GM23338 (cell line): ENCODE results near the gene OR5K2. TPM values are rescaled to one million over a fixed set of nuclear protein-coding genes. Genes with fewer than 3 reads are reported as not detected.

Experiments
- ATAC-seq: fragments of 200-7000 bp; cut with Tn5 transposase; 3 replicates; pipeline ENCODE4 v1.9.1; 2020
- DNase-seq: peaks from one replicate; pipeline ENCODE4 v3.0.0-alpha.2; 2015; ENCODE audit warnings: low spot score
- H2AFZ ChIP-seq: fragments of 200-600 bp; sonication (generic); 2 replicates; pipeline ENCODE4 v1.8.0; 2016; ENCODE audit warnings: antibody characterized with exemption, mild to moderate bottlenecking, moderate library complexity
- H3F3A ChIP-seq: fragments of 200-600 bp; sonication (generic); replicated peaks from 2 replicates; pipeline ENCODE4 v1.8.0; 2017; ENCODE audit warnings: antibody characterized with exemption, mixed run types, low read depth
- H3K27ac ChIP-seq: fragments of 200-600 bp; sonication (generic); 2 replicates; pipeline ENCODE4 v1.6.1; 2016; ENCODE audit warnings: low read depth
- H3K27me3 ChIP-seq: fragments of 200-600 bp; sonication (generic); 2 replicates; pipeline ENCODE4 v1.8.0; 2016; ENCODE audit warnings: mild to moderate bottlenecking, mixed run types, moderate library complexity; ENCODE audit not compliant: insufficient read depth
- H3K36me3 ChIP-seq: fragments of 200-600 bp; sonication (generic); 2 replicates; pipeline ENCODE4 v1.8.0; 2016; ENCODE audit warnings: mild to moderate bottlenecking; ENCODE audit not compliant: insufficient read depth
- H3K4me1 ChIP-seq: fragments of 200-600 bp; sonication (generic); 2 replicates; pipeline ENCODE4 v1.8.0; 2016; ENCODE audit warnings: mild to moderate bottlenecking, moderate library complexity; ENCODE audit not compliant: insufficient read depth
- H3K4me2 ChIP-seq: fragments of 200-600 bp; sonication (generic); 2 replicates; pipeline ENCODE4 v1.7.1; 2017; ENCODE audit warnings: mixed run types
- H3K4me3 ChIP-seq: fragments of 200-600 bp; sonication (generic); 2 replicates; pipeline ENCODE4 v1.6.1; 2016; ENCODE audit warnings: mixed run types
- H3K79me2 ChIP-seq: fragments of 200-600 bp; sonication (generic); replicated peaks from 2 replicates; pipeline ENCODE4 v1.8.0; 2017; ENCODE audit warnings: mild to moderate bottlenecking; ENCODE audit not compliant: insufficient read depth
- H3K9me2 ChIP-seq: fragments of 200-600 bp; sonication (generic); 2 replicates; pipeline ENCODE4 v1.8.0; 2017; ENCODE audit not compliant: insufficient read depth
- H4K20me1 ChIP-seq: fragments of 200-600 bp; sonication (generic); replicated peaks from 2 replicates; pipeline ENCODE4 v1.8.0; 2017; ENCODE audit warnings: mild to moderate bottlenecking; ENCODE audit not compliant: insufficient read depth
- H3K27ac Mint-ChIP-seq: 2 replicates; pipeline ENCODE4 v1.8.0; 2020; ENCODE audit warnings: inconsistent platforms, mild to moderate bottlenecking, moderate library complexity, mixed read lengths
- H3K27me3 Mint-ChIP-seq: 3 replicates; pipeline ENCODE4 v1.8.0; 2022; ENCODE audit warnings: low read depth, mild to moderate bottlenecking, moderate library complexity, mixed read lengths, inconsistent platforms; ENCODE audit not compliant: insufficient read depth, poor library complexity
- H3K36me3 Mint-ChIP-seq: 3 replicates; pipeline ENCODE4 v1.8.0; 2021; ENCODE audit warnings: low read depth, mild to moderate bottlenecking, inconsistent platforms, moderate library complexity, mixed read lengths
- H3K4me1 Mint-ChIP-seq: 3 replicates; pipeline ENCODE4 v1.8.0; 2020; ENCODE audit warnings: mild to moderate bottlenecking, inconsistent platforms, mixed read lengths
- H3K4me3 Mint-ChIP-seq: 3 replicates; pipeline ENCODE4 v1.8.0; 2021; ENCODE audit warnings: moderate library complexity, mild to moderate bottlenecking, inconsistent platforms, mixed read lengths
- H3K9me3 Mint-ChIP-seq: 3 replicates; pipeline ENCODE4 v1.8.0; 2020; ENCODE audit warnings: moderate library complexity, mild to moderate bottlenecking, inconsistent platforms, mixed read lengths
- EZH2 ChIP-seq: fragments of 200-600 bp; sonication (generic); IDR thresholded peaks from one replicate; pipeline ENCODE4 v1.8.0; 2017; ENCODE audit warnings: antibody characterized with exemption, mild to moderate bottlenecking, low read depth; ENCODE audit not compliant: unreplicated experiment
- EZH2phosphoT487 ChIP-seq: fragments of 200-600 bp; sonication (generic); IDR thresholded peaks from one replicate; pipeline ENCODE4 v1.8.1; 2018; ENCODE audit warnings: antibody characterized with exemption; ENCODE audit not compliant: unreplicated experiment
- JUNB ChIP-seq: IDR thresholded peaks from one replicate; pipeline ENCODE4 v1.6.1; 2016; ENCODE audit warnings: antibody characterized with exemption; ENCODE audit not compliant: unreplicated experiment
- NANOG ChIP-seq: IDR thresholded peaks from 2 replicates; pipeline ENCODE4 v1.6.1; 2016; ENCODE audit warnings: antibody characterized with exemption, borderline replicate concordance
- POLR2AphosphoS5 ChIP-seq: IDR thresholded peaks from 2 replicates; pipeline ENCODE4 v1.6.1; 2016; ENCODE audit warnings: antibody characterized with exemption, low read depth
- STAT1 ChIP-seq: IDR thresholded peaks from one replicate; pipeline ENCODE4 v1.6.1; 2016; ENCODE audit warnings: antibody characterized with exemption; ENCODE audit not compliant: unreplicated experiment
- ZNF114 ChIP-seq: fragments of 250-450 bp; sonication (Bioruptor Pico); IDR thresholded peaks from 2 replicates; pipeline ENCODE4 v1.5.0; 2020; ENCODE audit warnings: mild to moderate bottlenecking, moderate library complexity
- polyA plus RNA-seq: library from polyadenylated mRNA; unstranded; fragments of >200 nt; fragmentation: Nextera tagmentation; extraction: Ambion mirVana; gene quantifications from 2 replicates; pipeline ENCODE4 v1.2.1, GENCODE V29; 2016
- total RNA-seq: library from RNA; depleted of rRNA; stranded (reverse); fragments of >200 nt; shearing (Covaris generic); gene quantifications from 2 replicates; pipeline ENCODE4 v1.2.3, GENCODE V29; 2014
- TF ChIP-seq, protein P1 (sequence below): fragments of 250-450 bp; sonication (Bioruptor Pico); IDR thresholded peaks from 2 replicates; pipeline ENCODE4 v1.5.0; 2020; ENCODE audit warnings: mild to moderate bottlenecking, moderate library complexity
- TF ChIP-seq, protein P2 (sequence below): IDR thresholded peaks from 2 replicates; pipeline ENCODE4 v1.6.1; 2016; ENCODE audit warnings: antibody characterized with exemption
- TF ChIP-seq, protein P3 (sequence below): IDR thresholded peaks from one replicate; pipeline ENCODE4 v1.6.1; 2018; ENCODE audit warnings: antibody characterized with exemption; ENCODE audit not compliant: unreplicated experiment
- TF ChIP-seq, protein P4 (sequence below), 2 experiments: fragments of 200-600 bp in 1 of 2; sonication (generic) in 1 of 2; conservative IDR thresholded peaks; 2 replicates each; pipeline versions ENCODE4 v1.5.1 to v1.6.1; 2016 to 2017; ENCODE audit warnings: antibody characterized with exemption in 2 of 2, low read depth in 2 of 2, mild to moderate bottlenecking in 2 of 2, moderate library complexity in 1 of 2

The OR5K2 gene
- total and polyA plus RNA-seq, 2 experiments from 2014 or later = not detected

DNA sequence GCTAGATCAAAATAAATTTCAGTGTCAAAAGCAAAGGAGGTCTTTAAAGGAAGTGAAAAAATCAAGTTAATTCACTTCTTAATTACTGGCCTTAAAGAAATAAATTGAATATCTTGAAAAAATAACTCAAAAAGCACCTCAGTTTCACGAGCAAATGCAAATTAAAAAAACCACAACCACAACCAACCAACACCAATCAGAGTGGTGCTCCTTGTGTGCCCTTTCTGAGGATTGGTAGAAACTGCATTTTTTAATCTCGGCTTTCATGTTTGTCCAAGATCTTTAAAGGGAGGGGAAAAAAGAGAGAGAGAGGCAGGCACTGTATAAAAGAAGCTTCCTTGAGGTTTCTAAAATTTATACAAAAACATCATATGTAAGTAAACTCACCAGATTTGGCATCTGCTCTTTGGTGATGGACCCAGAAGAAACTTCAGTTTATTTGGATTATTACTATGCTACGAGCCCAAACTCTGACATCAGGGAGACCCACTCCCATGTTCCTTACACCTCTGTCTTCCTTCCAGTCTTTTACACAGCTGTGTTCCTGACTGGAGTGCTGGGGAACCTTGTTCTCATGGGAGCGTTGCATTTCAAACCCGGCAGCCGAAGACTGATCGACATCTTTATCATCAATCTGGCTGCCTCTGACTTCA is 34.3 kb downstream of the OR5K2 start, which contains the start of gene GPR15:
GPR15 (plus strand) TSS at position 357 of the 653 bp plus-strand sequence; CDS start at position 413, 56 bp downstream.
- Histone ChIP-seq H2AFZ (peak within 1 kb of the TSS; percentile 52; the same call in 1 of the 2 replicates), H4K20me1 (no peaks in the 10 kb centered on the region), H3K4me3 (no peak within 1 kb of the TSS), H3F3A (no peaks in the 10 kb centered on the region), H3K27me3 (no peaks in the 10 kb centered on the region), H3K27ac (no peak within 1 kb of the TSS), H3K79me2 (no peaks in the 10 kb centered on the region), H3K4me2 (no peak within 1 kb of the TSS), H3K36me3 (no peaks in the 10 kb centered on the region), H3K9me2 (no peaks in the 10 kb centered on the region), H3K4me1 (no peaks in the 10 kb centered on the region)
- Mint-ChIP-seq H3K27ac (no peak within 1 kb of the TSS), H3K27me3 (peaks cover 2% of the 10 kb centered on the region), H3K36me3 (no peaks in the 10 kb centered on the region), H3K4me1 (peaks cover 3% of the 10 kb centered on the region; the same call in 2 of the 3 replicates), H3K9me3 (no peaks in the 10 kb centered on the region), H3K4me3 (no peak within 1 kb of the TSS)
- TF ChIP-seq STAT1 (no peak), POLR2AphosphoS5 (no peak), EZH2phosphoT487 (no peak), ZNF114 (CRISPR knock-in tag) (no peak), EZH2 (no peak), JUNB (no peak), NANOG (no peak)
- TF ChIP-seq, protein P1, sequence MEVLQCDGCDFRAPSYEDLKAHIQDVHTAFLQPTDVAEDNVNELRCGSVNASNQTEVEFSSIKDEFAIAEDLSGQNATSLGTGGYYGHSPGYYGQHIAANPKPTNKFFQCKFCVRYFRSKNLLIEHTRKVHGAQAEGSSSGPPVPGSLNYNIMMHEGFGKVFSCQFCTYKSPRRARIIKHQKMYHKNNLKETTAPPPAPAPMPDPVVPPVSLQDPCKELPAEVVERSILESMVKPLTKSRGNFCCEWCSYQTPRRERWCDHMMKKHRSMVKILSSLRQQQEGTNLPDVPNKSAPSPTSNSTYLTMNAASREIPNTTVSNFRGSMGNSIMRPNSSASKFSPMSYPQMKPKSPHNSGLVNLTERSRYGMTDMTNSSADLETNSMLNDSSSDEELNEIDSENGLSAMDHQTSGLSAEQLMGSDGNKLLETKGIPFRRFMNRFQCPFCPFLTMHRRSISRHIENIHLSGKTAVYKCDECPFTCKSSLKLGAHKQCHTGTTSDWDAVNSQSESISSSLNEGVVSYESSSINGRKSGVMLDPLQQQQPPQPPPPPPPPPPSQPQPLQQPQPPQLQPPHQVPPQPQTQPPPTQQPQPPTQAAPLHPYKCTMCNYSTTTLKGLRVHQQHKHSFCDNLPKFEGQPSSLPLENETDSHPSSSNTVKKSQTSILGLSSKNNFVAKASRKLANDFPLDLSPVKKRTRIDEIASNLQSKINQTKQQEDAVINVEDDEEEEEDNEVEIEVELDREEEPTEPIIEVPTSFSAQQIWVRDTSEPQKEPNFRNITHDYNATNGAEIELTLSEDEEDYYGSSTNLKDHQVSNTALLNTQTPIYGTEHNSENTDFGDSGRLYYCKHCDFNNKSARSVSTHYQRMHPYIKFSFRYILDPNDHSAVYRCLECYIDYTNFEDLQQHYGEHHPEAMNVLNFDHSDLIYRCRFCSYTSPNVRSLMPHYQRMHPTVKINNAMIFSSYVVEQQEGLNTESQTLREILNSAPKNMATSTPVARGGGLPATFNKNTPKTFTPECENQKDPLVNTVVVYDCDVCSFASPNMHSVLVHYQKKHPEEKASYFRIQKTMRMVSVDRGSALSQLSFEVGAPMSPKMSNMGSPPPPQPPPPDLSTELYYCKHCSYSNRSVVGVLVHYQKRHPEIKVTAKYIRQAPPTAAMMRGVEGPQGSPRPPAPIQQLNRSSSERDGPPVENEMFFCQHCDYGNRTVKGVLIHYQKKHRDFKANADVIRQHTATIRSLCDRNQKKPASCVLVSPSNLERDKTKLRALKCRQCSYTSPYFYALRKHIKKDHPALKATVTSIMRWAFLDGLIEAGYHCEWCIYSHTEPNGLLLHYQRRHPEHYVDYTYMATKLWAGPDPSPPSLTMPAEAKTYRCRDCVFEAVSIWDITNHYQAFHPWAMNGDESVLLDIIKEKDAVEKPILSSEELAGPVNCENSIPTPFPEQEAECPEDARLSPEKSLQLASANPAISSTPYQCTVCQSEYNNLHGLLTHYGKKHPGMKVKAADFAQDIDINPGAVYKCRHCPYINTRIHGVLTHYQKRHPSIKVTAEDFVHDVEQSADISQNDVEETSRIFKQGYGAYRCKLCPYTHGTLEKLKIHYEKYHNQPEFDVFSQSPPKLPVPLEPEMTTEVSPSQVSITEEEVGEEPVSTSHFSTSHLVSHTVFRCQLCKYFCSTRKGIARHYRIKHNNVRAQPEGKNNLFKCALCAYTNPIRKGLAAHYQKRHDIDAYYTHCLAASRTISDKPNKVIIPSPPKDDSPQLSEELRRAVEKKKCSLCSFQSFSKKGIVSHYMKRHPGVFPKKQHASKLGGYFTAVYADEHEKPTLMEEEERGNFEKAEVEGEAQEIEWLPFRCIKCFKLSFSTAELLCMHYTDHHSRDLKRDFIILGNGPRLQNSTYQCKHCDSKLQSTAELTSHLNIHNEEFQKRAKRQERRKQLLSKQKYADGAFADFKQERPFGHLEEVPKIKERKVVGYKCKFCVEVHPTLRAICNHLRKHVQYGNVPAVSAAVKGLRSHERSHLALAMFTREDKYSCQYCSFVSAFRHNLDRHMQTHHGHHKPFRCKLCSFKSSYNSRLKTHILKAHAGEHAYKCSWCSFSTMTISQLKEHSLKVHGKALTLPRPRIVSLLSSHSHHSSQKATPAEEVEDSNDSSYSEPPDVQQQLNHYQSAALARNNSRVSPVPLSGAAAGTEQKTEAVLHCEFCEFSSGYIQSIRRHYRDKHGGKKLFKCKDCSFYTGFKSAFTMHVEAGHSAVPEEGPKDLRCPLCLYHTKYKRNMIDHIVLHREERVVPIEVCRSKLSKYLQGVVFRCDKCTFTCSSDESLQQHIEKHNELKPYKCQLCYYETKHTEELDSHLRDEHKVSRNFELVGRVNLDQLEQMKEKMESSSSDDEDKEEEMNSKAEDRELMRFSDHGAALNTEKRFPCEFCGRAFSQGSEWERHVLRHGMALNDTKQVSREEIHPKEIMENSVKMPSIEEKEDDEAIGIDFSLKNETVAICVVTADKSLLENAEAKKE (CRISPR knock-in tag) = no peak
- TF ChIP-seq, protein P2, sequence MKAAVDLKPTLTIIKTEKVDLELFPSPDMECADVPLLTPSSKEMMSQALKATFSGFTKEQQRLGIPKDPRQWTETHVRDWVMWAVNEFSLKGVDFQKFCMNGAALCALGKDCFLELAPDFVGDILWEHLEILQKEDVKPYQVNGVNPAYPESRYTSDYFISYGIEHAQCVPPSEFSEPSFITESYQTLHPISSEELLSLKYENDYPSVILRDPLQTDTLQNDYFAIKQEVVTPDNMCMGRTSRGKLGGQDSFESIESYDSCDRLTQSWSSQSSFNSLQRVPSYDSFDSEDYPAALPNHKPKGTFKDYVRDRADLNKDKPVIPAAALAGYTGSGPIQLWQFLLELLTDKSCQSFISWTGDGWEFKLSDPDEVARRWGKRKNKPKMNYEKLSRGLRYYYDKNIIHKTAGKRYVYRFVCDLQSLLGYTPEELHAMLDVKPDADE = no peak
- TF ChIP-seq, protein P3, sequence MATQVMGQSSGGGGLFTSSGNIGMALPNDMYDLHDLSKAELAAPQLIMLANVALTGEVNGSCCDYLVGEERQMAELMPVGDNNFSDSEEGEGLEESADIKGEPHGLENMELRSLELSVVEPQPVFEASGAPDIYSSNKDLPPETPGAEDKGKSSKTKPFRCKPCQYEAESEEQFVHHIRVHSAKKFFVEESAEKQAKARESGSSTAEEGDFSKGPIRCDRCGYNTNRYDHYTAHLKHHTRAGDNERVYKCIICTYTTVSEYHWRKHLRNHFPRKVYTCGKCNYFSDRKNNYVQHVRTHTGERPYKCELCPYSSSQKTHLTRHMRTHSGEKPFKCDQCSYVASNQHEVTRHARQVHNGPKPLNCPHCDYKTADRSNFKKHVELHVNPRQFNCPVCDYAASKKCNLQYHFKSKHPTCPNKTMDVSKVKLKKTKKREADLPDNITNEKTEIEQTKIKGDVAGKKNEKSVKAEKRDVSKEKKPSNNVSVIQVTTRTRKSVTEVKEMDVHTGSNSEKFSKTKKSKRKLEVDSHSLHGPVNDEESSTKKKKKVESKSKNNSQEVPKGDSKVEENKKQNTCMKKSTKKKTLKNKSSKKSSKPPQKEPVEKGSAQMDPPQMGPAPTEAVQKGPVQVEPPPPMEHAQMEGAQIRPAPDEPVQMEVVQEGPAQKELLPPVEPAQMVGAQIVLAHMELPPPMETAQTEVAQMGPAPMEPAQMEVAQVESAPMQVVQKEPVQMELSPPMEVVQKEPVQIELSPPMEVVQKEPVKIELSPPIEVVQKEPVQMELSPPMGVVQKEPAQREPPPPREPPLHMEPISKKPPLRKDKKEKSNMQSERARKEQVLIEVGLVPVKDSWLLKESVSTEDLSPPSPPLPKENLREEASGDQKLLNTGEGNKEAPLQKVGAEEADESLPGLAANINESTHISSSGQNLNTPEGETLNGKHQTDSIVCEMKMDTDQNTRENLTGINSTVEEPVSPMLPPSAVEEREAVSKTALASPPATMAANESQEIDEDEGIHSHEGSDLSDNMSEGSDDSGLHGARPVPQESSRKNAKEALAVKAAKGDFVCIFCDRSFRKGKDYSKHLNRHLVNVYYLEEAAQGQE = no peak
- TF ChIP-seq, protein P4, sequence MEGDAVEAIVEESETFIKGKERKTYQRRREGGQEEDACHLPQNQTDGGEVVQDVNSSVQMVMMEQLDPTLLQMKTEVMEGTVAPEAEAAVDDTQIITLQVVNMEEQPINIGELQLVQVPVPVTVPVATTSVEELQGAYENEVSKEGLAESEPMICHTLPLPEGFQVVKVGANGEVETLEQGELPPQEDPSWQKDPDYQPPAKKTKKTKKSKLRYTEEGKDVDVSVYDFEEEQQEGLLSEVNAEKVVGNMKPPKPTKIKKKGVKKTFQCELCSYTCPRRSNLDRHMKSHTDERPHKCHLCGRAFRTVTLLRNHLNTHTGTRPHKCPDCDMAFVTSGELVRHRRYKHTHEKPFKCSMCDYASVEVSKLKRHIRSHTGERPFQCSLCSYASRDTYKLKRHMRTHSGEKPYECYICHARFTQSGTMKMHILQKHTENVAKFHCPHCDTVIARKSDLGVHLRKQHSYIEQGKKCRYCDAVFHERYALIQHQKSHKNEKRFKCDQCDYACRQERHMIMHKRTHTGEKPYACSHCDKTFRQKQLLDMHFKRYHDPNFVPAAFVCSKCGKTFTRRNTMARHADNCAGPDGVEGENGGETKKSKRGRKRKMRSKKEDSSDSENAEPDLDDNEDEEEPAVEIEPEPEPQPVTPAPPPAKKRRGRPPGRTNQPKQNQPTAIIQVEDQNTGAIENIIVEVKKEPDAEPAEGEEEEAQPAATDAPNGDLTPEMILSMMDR (conservative IDR thresholded peaks at IDR 0.05; ENCODE audit: low read depth in 2 of 2) = no peak
- ATAC-seq = no peak
- DNase-seq = no peak
